ENCODE measurements around the gene CEP112. TPM values are rescaled to one million over a fixed set of nuclear protein-coding genes. Genes with fewer than 3 reads are reported as not detected.

Gene CEP112
- 2.1 and 5.1 TPM in 2 replicates for total RNA-seq

DNA sequence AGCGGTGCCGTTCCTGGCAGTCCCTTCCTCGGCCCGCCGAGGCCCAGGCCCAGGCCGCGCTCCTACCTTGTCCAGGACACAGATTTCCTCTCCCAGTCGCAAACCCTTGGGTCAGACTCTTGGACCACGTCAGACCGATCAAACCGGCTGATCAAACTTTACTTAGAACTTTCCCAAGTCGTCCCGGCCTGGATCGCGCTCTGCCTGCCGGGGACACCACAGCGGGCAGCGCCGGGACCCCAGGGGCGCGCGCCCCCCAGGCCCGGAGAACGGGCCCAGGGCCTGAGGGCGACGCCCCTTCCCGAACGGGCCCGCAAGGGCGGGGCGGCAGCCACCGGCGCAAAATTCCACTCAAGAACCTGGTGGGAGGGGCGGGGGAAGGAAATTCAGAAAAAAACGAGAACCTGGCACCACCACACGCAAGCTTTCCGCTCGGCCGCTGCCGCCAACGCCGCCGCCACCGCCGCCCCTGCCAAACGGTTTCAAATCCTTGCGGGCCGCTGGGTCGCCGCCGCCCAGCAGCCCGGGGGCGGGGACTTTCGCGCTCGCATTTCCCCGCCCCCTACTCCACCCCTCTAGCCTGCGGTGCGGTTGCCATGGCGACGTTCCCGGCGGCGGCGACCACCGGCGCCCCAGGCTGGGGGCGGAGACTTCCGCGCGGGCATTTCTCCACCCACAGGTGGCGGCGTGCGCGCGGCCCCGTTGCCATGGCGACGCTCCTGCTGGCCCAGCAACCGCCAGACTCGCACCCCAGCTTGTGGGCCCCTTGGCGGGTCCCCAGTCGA lies at the start of gene CEP112:
TSS of gene CEP112 (minus strand) at position 541 of the 785 bp plus-strand sequence.
- intact Hi-C loops (cut with micrococcal nuclease) = loop anchor here (5.0 to 10.0 kb wide), 3 partner anchors 111 to 1057 kb away; partner anchors contain the start of genes PRKCA and RGS9

- intact Hi-C loops (cut with micrococcal nuclease) = loop anchor here (10.0 kb wide), 1 partner anchor 94 kb away; no protein-coding TSS in a partner anchor
These were observed 48.7 kb upstream of the CEP112 start for GRCh38 chr17:66240630-66241029.

GRCh38 chr17:66240013-66240412 lies 48.1 kb upstream of the CEP112 start:
- intact Hi-C loops (cut with micrococcal nuclease) = loop anchor here (10.0 kb wide), 1 partner anchor 95 kb away; no protein-coding TSS in a partner anchor

DNA sequence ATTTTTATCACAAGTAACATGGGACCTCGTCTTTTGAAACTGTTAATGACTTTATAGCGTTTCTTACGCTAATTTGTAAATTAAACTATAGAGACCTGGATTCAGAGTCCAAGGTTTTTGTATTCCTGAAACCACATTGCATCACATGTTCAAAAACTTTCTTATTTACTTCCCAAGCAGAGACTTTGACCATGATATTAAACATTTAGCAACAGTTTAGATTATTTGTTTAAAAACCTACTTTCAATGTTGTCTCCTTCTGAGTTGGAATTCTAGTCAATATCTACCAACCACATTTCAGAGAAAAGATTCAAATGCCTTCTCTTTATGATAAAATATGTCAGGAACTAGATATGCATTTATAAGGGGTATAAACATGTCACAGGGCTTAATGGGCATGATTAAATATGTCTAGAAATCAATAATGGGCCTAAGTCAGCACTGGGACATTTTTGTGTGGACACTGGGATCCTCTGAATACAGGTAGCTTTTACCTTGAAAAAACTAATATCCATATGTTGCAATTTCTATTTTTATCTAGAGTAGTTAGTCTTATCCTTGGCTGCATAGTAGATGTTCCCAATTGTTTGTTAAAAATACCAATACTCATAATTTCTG lies 43.6 kb upstream of the CEP112 start:
- intact Hi-C loops (cut with micrococcal nuclease) = no loop called here

DNA sequence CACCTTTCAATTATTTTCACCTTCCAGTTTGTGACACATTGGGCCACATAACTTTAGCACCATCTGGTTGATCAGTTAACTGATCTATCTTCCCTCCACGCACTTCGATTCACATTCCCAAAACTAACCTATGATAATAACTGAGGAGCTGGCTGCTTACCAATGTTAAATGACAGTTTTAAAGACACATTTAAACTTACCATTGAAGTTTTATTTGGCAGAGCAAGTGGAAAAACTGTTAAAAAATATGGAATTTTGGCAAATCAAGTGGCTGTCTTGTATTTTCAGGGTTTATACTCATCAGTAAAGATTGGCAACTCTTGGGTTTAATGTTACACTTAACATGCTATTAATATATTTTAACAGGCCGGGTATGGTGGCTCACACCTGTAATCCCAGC lies 42.7 kb upstream of the CEP112 start:
- intact Hi-C loops (cut with micrococcal nuclease) = no loop called here

DNA sequence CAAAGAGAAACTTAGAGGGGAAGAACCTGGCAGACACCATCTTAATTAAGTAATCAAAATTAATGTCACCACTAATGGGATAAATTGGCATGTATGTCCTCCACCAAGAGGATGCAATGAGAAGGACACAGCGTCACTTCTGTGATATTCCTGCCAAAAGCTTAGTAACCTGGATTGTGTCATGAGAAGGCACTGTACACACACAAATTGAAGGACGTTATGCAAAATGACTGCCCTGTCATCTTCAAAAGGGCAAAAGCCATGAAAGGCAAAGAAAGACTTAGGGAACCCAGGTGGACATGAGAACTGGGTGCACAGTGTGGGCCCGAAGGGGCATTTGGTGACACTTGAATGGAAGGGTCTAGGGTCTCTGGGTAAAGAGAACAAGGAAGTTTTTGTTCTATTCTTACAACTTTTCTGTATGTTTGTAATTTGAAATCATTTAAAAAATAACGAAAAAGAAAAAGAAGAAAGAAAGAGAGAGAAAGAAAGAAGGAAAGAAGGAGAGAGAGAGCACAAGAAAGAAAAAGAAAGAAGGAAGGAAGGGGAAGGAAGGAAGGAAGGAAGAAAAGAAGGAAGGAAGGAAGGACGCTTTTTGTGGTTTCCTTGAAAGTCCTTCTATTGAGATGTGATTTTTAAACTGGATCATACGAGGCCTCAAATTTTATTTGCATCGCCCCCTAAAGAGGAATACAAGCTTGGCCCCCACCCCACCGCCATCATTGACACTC lies 41.3 kb upstream of the CEP112 start:
- intact Hi-C loops (cut with micrococcal nuclease) = no loop called here

GRCh38 chr17:66230922-66231591 lies 39.1 kb upstream of the CEP112 start:
- intact Hi-C loops (cut with micrococcal nuclease) = no loop called here

DNA sequence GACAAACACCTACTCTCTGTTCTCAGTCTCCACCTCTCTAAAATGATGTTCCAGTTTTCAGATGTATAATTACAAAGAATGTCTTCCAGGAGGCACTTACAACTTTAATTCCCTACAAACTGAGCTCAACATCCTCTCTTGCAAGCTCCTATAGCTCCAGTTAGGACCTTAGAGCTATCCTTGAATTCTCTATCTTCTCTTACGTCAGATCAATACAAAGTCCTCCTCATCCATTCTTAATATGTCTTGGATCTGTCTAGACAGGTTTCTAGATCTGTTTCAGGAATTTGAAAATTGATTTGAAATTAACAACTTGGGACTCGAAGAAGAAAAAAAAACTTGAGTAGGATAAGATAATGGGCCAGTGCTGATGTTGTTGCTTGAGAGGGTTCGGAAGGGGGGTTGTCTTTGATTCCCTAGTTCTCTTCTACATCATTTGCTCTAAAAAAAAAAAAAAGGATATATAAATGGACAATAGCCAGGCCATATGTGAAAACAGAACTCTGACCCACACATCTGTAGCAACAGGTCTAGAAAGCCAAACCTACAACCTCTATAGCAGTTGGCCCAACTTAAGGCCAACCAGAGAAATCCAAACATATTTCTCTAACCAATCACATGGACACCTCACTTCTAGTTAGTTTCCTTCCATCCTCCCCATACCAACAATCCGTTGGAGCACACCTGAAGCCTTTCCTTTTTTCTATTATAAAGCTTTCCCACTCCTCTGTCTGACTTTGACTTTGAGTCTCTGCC lies 38.0 kb upstream of the CEP112 start:
- intact Hi-C loops (cut with micrococcal nuclease) = no loop called here

DNA sequence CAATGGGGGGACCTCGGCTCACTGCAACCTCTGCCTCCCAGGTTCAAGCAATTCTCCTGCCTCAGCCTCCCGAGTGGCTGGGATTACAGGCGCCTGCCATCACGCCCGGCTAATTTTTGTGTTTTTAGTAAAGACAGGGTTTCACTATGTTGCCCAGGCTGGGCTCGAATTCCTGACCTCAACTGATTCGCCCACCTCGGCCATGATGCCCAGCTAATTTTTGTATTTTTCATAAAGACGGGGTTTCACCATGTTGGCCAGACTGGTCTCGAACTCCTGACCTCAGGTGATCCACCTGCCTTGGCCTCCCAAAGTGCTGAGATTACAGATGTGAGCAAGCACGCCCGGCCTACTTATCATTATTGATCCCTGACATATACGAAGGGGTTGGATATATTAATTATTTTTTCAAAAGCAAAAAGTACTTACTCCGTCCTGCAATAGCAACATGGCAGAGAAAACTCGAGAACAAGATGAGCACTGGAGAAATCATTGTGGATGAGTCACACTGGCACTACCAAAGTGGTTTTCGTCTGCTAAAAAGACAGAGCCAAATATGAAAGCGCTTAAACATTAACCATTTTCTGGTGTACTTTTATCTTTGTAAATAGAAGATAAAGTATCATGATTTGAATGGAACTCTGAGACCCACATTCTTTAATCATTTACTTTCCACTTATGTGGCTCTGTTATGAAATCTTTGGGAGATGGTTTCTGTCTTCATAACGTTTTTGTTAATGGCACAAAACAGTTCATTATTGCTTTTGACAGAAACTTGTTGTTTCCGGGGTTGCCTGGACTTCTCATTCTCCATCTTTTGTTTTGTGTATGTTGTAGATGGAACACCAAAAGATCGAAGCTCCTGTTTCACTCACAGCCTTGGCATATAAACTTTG lies 37.2 kb upstream of the CEP112 start, which contains the start of gene APOH:
TSS of gene APOH (minus strand) at position 529 of the 896 bp plus-strand sequence. CDS start at position 493, 36 bp downstream.
- intact Hi-C loops (cut with micrococcal nuclease) = no loop called here

- intact Hi-C loops (cut with micrococcal nuclease) = no loop called here
These were observed 35.5 kb upstream of the CEP112 start for GRCh38 chr17:66227212-66228045.

DNA sequence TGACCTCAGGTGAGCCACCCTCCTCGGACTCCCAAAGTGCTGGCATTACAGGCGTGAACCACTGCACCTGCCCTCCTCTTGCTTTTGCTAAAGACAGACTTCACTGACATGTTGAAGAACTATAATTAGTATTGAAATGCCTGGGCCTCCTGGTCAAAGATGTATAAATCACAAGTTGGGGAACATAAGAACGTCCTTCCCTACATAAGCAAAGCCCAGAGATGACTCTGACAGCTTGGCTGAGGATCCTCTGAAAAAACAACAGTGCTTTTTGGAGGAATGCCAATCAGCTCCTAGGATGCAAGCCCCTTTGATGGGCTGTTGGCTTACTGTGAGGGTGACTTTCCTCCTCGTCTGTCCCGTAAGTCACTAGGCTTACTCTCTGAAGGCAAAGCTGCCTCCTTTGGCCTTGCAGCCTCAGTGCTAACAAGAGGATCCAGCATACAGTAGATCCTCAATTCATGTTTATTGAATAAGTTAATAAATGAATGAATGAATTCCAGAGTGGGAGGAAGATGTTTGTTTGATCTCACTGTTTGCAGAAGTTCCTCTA lies 30.9 kb upstream of the CEP112 start:
- intact Hi-C loops (cut with micrococcal nuclease) = no loop called here

DNA sequence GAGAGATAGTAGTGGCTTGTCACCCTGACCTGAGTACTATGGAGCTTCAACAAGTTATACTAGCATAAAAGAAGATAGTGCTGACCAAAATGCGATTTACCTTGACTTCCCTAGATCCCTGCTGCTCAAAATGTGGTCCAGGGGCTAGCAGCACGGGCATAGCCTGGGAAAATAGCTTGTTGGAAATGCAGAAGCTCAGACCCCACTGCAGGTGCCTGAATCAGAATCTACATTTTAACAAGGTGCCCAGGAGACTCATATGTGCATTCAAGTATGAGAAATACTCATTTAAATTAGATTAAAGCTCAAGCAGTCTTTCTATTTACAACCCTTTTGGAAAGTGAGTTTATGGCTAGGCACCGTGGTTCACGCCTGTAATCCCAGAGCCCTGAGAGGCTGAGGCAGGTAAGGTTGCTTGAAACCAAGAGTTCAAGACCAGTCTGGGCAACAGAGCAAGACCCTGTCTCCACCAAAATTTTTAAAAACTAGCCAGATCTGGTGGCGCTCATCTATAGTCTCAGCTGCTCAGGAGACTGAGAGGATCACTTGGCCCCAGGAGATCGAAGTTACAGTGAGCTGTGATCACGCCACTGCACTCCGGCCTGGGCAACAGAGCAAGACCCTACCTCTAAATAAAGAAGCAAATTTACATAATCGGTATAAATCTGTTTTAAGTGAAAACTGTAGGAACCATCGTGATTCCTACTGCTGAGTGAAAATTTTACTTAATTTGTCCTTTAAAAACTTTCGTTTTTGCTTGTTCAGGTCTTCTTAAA lies 30.0 kb upstream of the CEP112 start:
- intact Hi-C loops (cut with micrococcal nuclease) = no loop called here

DNA sequence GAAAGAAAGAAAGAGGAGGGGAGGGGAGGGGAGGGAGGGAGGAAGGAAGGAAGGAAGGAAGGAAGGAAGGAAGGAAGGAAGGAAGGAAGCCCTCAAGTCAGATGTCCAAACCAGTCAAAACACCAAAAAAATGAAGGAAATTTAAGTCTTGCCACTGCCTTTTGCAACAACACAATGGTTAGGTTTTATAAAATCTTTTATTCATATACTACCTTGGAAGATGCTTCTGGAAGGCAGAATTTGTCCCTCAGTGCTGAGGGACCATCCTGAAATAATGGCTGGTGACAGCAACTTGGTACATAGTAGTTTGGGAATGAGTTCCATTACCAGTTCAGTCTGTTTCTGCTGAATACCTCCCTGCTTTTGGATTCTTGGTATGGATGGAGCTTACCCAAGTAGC lies 29.4 kb upstream of the CEP112 start:
- intact Hi-C loops (cut with micrococcal nuclease) = no loop called here

DNA sequence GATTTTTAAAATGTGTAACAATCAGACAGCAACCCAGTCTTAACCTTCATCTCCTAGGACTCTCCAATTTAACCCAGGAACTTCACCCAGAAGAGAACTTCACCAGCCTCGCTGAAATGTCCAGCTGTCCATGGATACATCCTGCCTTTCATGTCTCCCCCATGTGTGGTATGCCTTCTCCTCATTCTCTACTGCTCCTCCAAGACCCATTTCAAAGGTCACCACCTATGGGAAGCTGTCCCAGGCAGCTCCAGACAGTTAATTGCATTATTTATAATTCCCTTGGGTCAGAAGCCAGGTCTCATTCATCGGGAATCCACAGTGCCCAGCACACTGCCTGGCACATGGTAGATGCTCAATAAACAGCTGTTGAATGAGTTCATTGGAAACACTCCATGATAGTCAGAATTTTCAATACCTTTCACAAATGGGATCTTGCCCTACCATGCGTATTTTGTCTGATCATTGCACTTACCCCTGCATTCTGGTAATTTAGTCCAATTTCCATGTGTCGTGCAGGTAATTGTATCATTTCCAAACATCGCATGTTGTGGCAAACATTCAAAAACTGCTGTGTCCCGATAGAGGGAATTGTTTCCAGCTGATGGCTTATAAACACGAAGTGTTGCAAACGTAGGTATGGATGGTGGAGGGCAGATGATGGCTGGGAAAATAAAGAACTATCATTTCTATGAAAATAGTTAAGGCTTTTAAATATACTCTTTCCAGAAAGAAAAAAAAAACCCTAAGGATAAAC lies 28.3 kb upstream of the CEP112 start:
- intact Hi-C loops (cut with micrococcal nuclease) = no loop called here

GRCh38 chr17:66215529-66215911 lies 23.6 kb upstream of the CEP112 start:
- intact Hi-C loops (cut with micrococcal nuclease) = no loop called here

GRCh38 chr17:66214884-66215528 lies 23.1 kb upstream of the CEP112 start:
- intact Hi-C loops (cut with micrococcal nuclease) = no loop called here
